K562 (cell line): ENCODE results near the gene OR13G1. TPM values are rescaled to one million over a fixed set of nuclear protein-coding genes. Genes with fewer than 3 reads are reported as not detected.

ENCODE experiments used
- IRF2 ChIP-seq: sonication (generic); formaldehyde crosslinking; IDR thresholded peaks from 2 replicates; pipeline ENCODE4 v1.8.1; 2022; ENCODE audit warnings: mild to moderate bottlenecking, missing genetic modification reagents
- NFIX ChIP-seq: fragments of 250-450 bp; sonication (Bioruptor Pico); IDR thresholded peaks from 2 replicates; pipeline ENCODE4 v1.4.0; 2020; ENCODE audit warnings: low read depth, mild to moderate bottlenecking, moderate library complexity
- RBM22 ChIP-seq: fragments of 200-400 bp; formaldehyde crosslinking; IDR thresholded peaks from 2 replicates; pipeline ENCODE4 v1.6.1; 2018; ENCODE audit warnings: low read length, low read depth; ENCODE audit not compliant: poor library complexity, severe bottlenecking
- SREBF2 ChIP-seq: sonication (generic); formaldehyde crosslinking; IDR thresholded peaks from 2 replicates; pipeline ENCODE4 v1.4.0; 2020; ENCODE audit warnings: mild to moderate bottlenecking, missing genetic modification reagents
- ZFP1 ChIP-seq: fragments of 450-650 bp; formaldehyde crosslinking; IDR thresholded peaks from 2 replicates; pipeline ENCODE4 v1.4.0; 2020; ENCODE audit warnings: mild to moderate bottlenecking, mixed read lengths
- polyA plus RNA-seq, 8 experiments: library from polyadenylated mRNA; depleted of rRNA in 4 of 8; stranded (reverse) in 5 of 8; unstranded in 3 of 8; fragments of >200 nt; fragmentation: Nextera tagmentation in 2 of 8; fragmentation: Illumina TruSeq in 1 of 8; extraction: Ambion mirVana in 2 of 8; extraction: Trizol in 1 of 8; gene quantifications; 2 replicates each; pipeline versions ENCODE4 v1.2.1 to v1.2.3, GENCODE V29; 2011 to 2014; ENCODE audit warnings: inconsistent platforms in 1 of 8, missing spikeins in 1 of 8
- total RNA-seq, 7 experiments: library from RNA; depleted of rRNA in 6 of 7; stranded (reverse); fragments of >200 nt in 6 of 7; fragmentation: Illumina TruSeq in 2 of 7; extraction: Trizol in 2 of 7; gene quantifications; 2 replicates each; pipeline versions ENCODE4 v1.2.1 to v1.2.3, GENCODE V29; 2011 to 2021; ENCODE audit warnings: low replicate concordance in 1 of 7
- TF ChIP-seq, protein P1 (sequence below): fragments of 200-600 bp; sonication (generic); IDR thresholded peaks from one replicate; pipeline ENCODE4 v1.6.1; 2012; ENCODE audit warnings: mild to moderate bottlenecking, low read depth, low read length, inconsistent platforms

OR13G1 gene
- total and polyA plus RNA-seq, 9 of the 15 experiments (the other 6 are each of a cell fraction or from before 2014, with no cell fraction given), result not detected

DNA sequence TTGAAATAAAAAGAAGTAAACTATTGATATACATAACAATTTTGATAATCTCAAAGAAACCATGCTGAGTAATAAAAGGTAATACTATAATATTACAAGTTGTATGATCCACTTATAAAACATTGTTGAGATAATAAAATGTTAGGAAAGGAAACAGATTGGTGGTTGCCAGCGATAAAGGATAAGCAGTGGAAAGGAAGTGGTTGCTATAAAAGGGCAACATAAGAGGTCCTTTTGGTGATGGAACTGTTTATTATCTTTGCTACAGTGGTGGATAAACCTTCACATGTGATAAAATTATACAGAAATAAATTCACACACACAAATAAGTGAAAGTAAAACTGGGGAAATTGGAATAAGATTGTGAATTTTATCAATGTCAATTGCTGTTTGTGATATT is 21.8 kb upstream of the OR13G1 start (continued):
- TF ChIP-seq, protein P1, sequence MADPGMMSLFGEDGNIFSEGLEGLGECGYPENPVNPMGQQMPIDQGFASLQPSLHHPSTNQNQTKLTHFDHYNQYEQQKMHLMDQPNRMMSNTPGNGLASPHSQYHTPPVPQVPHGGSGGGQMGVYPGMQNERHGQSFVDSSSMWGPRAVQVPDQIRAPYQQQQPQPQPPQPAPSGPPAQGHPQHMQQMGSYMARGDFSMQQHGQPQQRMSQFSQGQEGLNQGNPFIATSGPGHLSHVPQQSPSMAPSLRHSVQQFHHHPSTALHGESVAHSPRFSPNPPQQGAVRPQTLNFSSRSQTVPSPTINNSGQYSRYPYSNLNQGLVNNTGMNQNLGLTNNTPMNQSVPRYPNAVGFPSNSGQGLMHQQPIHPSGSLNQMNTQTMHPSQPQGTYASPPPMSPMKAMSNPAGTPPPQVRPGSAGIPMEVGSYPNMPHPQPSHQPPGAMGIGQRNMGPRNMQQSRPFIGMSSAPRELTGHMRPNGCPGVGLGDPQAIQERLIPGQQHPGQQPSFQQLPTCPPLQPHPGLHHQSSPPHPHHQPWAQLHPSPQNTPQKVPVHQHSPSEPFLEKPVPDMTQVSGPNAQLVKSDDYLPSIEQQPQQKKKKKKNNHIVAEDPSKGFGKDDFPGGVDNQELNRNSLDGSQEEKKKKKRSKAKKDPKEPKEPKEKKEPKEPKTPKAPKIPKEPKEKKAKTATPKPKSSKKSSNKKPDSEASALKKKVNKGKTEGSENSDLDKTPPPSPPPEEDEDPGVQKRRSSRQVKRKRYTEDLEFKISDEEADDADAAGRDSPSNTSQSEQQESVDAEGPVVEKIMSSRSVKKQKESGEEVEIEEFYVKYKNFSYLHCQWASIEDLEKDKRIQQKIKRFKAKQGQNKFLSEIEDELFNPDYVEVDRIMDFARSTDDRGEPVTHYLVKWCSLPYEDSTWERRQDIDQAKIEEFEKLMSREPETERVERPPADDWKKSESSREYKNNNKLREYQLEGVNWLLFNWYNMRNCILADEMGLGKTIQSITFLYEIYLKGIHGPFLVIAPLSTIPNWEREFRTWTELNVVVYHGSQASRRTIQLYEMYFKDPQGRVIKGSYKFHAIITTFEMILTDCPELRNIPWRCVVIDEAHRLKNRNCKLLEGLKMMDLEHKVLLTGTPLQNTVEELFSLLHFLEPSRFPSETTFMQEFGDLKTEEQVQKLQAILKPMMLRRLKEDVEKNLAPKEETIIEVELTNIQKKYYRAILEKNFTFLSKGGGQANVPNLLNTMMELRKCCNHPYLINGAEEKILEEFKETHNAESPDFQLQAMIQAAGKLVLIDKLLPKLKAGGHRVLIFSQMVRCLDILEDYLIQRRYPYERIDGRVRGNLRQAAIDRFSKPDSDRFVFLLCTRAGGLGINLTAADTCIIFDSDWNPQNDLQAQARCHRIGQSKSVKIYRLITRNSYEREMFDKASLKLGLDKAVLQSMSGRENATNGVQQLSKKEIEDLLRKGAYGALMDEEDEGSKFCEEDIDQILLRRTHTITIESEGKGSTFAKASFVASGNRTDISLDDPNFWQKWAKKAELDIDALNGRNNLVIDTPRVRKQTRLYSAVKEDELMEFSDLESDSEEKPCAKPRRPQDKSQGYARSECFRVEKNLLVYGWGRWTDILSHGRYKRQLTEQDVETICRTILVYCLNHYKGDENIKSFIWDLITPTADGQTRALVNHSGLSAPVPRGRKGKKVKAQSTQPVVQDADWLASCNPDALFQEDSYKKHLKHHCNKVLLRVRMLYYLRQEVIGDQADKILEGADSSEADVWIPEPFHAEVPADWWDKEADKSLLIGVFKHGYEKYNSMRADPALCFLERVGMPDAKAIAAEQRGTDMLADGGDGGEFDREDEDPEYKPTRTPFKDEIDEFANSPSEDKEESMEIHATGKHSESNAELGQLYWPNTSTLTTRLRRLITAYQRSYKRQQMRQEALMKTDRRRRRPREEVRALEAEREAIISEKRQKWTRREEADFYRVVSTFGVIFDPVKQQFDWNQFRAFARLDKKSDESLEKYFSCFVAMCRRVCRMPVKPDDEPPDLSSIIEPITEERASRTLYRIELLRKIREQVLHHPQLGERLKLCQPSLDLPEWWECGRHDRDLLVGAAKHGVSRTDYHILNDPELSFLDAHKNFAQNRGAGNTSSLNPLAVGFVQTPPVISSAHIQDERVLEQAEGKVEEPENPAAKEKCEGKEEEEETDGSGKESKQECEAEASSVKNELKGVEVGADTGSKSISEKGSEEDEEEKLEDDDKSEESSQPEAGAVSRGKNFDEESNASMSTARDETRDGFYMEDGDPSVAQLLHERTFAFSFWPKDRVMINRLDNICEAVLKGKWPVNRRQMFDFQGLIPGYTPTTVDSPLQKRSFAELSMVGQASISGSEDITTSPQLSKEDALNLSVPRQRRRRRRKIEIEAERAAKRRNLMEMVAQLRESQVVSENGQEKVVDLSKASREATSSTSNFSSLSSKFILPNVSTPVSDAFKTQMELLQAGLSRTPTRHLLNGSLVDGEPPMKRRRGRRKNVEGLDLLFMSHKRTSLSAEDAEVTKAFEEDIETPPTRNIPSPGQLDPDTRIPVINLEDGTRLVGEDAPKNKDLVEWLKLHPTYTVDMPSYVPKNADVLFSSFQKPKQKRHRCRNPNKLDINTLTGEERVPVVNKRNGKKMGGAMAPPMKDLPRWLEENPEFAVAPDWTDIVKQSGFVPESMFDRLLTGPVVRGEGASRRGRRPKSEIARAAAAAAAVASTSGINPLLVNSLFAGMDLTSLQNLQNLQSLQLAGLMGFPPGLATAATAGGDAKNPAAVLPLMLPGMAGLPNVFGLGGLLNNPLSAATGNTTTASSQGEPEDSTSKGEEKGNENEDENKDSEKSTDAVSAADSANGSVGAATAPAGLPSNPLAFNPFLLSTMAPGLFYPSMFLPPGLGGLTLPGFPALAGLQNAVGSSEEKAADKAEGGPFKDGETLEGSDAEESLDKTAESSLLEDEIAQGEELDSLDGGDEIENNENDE, result no peak
- TF ChIP-seq IRF2 (CRISPR knock-in tag), result no peak
- no peak for TF ChIP-seq SREBF2
- TF ChIP-seq RBM22, result no peak
- TF ChIP-seq NFIX (CRISPR knock-in tag), result no peak
- no peak for TF ChIP-seq ZFP1 (CRISPR knock-in tag)
